Naive thymus-derived CD4-positive, alpha-beta T cell (primary cell): ENCODE data around the gene EPHB1. TPM values are rescaled to one million over a fixed set of nuclear protein-coding genes. Genes with fewer than 3 reads are reported as not detected.

Experiments used
- ATAC-seq: fragments of 150-1000 bp; cut with Tn5 transposase; 2 replicates; pipeline ENCODE4 v1.10.0; 2021; ENCODE audit warnings: mild to moderate bottlenecking, moderate library complexity
- CTCF ChIA-PET: fragments of 350-600 bp; sonication (Branson Sonifier 250); formaldehyde crosslinking; loops from one replicate; lab custom pipeline; 2021; ENCODE audit warnings: antibody characterized with exemption; lab: Charles Lee
- POLR2A ChIA-PET: fragments of 350-600 bp; sonication (Branson Sonifier 250); formaldehyde crosslinking; loops from one replicate; lab custom pipeline; 2021; ENCODE audit warnings: antibody characterized with exemption, inconsistent platforms; lab: Charles Lee
- DNase-seq, 9 donors: peaks; one replicate each; pipeline versions ENCODE4 v3.0.0 to v3.0.0-alpha.2; 2020 to 2022; ENCODE audit warnings: mixed read lengths in 1 of 9
- H3K27ac ChIP-seq: one replicate; pipeline ENCODE4 v1.7.0; 2013; ENCODE audit warnings: mild to moderate bottlenecking, low read depth, low read length, moderate library complexity
- H3K27me3 ChIP-seq, 2 donors: one replicate each; pipeline ENCODE4 v1.7.0; 2013; ENCODE audit warnings: low read length in 2 of 2, mild to moderate bottlenecking in 2 of 2, moderate library complexity in 2 of 2; ENCODE audit not compliant: control insufficient read depth in 2 of 2, insufficient read depth in 2 of 2
- H3K36me3 ChIP-seq, 3 experiments: 1 replicate in 2 of 3; 2 replicates in 1 of 3; pipeline ENCODE4 v1.7.0; 2013; ENCODE audit warnings: low read length in 3 of 3, mild to moderate bottlenecking in 3 of 3, moderate library complexity in 1 of 3; ENCODE audit not compliant: insufficient read depth in 3 of 3, control insufficient read depth in 2 of 3
- H3K4me1 ChIP-seq, 2 donors: one replicate each; pipeline ENCODE4 v1.7.0; 2013; ENCODE audit warnings: low read length in 2 of 2, mild to moderate bottlenecking in 2 of 2, moderate library complexity in 1 of 2; ENCODE audit not compliant: control insufficient read depth in 2 of 2, insufficient read depth in 2 of 2
- H3K4me3 ChIP-seq: 2 replicates; pipeline ENCODE4 v1.7.0; 2013; ENCODE audit warnings: mild to moderate bottlenecking, low read length
- H3K9me3 ChIP-seq, 3 experiments: 1 replicate in 2 of 3; 2 replicates in 1 of 3; pipeline ENCODE4 v1.7.0; 2013; ENCODE audit warnings: low read length in 3 of 3; ENCODE audit not compliant: control insufficient read depth in 2 of 3
- H3K27ac Mint-ChIP-seq, 9 donors: one replicate each; pipeline ENCODE4 v1.8.0; 2020 to 2022; ENCODE audit warnings: mixed read lengths in 9 of 9, mild to moderate bottlenecking in 8 of 9, moderate library complexity in 5 of 9, inconsistent platforms in 2 of 9
- H3K27me3 Mint-ChIP-seq, 5 donors: one replicate each; pipeline ENCODE4 v1.8.0; 2021 to 2022; ENCODE audit warnings: mixed read lengths in 5 of 5, mild to moderate bottlenecking in 1 of 5
- H3K36me3 Mint-ChIP-seq, 5 donors: one replicate each; pipeline ENCODE4 v1.8.0; 2020 to 2022; ENCODE audit warnings: mixed read lengths in 5 of 5, mild to moderate bottlenecking in 3 of 5, inconsistent platforms in 1 of 5
- H3K4me1 Mint-ChIP-seq, 7 donors: one replicate each; pipeline ENCODE4 v1.8.0; 2020 to 2022; ENCODE audit warnings: mixed read lengths in 7 of 7, mild to moderate bottlenecking in 3 of 7, inconsistent platforms in 1 of 7
- H3K4me3 Mint-ChIP-seq, 10 donors: one replicate each; pipeline ENCODE4 v1.8.0; 2020 to 2022; ENCODE audit warnings: mild to moderate bottlenecking in 10 of 10, mixed read lengths in 10 of 10, moderate library complexity in 6 of 10, inconsistent platforms in 2 of 10
- H3K9me3 Mint-ChIP-seq, 11 donors: one replicate each; pipeline ENCODE4 v1.8.0; 2020 to 2022; ENCODE audit warnings: mixed read lengths in 11 of 11, mild to moderate bottlenecking in 4 of 11, inconsistent platforms in 1 of 11, moderate library complexity in 1 of 11
- intact Hi-C, 2 donors: fragments of 100-400 bp; cut with micrococcal nuclease; formaldehyde crosslinking; loops; one replicate each; pipeline ENCODE4 v1.15.1; 2023
- polyA plus RNA-seq, 2 donors: library from polyadenylated mRNA; unstranded; fragments of 300-500 nt; fragmentation: Illumina TruSeq; gene quantifications; one replicate each; pipeline ENCODE4 v1.2.3, GENCODE V29; 2021
- total RNA-seq, 6 experiments: library from RNA in 5 of 6; stranded (reverse) in 5 of 6; gene quantifications; 1 replicate in 5 of 6; 2 replicates in 1 of 6; pipeline ENCODE4 v1.2.3 and lab custom pipeline; 2021 to 2026

Gene EPHB1
- total and polyA plus RNA-seq, 7 experiments from 2014 or later: 1.6 to 2.2 (median 1.8) TPM; not detected in 4

GRCh38 chr3:135163701-135164100, 368.6 kb downstream of the EPHB1 start:
- Mint-ChIP-seq H3K27ac (no peak overlapping the region), H3K4me1 (no peaks in the 10 kb centered on the region), H3K36me3 (no peaks in the 10 kb centered on the region), H3K27me3 (peaks cover 0 to 9% (median 0%) of the 10 kb centered on the region in 5 donors), H3K9me3 (peaks cover 0 to 6% (median 0%) of the 10 kb centered on the region in 11 donors), H3K4me3 (no peak overlapping the region)
- ATAC-seq (no peak), DNase-seq (no peak)
- ChIA-PET CTCF (no interaction called here), POLR2A (no interaction called here)
- Histone ChIP-seq H3K4me3 (no peak overlapping the region), H3K4me1 (no peaks in the 10 kb centered on the region), H3K9me3 (no peaks in the 10 kb centered on the region), H3K27ac (no peak overlapping the region), H3K27me3 (no peaks in the 10 kb centered on the region), H3K36me3 (no peaks in the 10 kb centered on the region)
- intact Hi-C loops: no loop called here

DNA sequence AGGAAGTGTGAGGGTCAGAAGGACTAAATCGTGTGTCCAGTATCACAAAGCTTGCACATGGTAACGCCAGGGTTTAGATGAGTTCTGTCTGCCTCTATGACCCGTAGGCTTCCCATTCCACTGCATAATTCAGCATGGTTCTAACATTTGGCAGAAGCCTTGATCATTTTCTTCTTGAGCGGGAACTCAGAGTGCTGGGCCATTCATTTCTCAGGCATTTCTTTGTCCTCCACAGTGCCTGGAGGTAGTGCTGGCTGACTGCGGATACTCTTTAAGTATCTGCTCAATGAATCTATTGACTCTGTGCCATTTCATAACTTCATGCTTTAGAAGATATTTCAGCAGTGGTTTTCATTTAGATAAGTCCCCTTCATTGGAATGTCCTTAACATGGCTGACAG, 370.2 kb downstream of the EPHB1 start:
- Histone ChIP-seq H3K27me3 (no peaks in the 10 kb centered on the region), H3K4me3 (no peak overlapping the region), H3K9me3 (no peaks in the 10 kb centered on the region), H3K4me1 (no peaks in the 10 kb centered on the region), H3K36me3 (no peaks in the 10 kb centered on the region), H3K27ac (no peak overlapping the region)
- ATAC-seq: no peak
- DNase-seq: no peak
- intact Hi-C loops: no loop called here
- peaks cover 0 to 3% (median 0%) of the 10 kb centered on the region in 11 donors for H3K9me3 Mint-ChIP-seq
- peaks cover 0 to 10% (median 2%) of the 10 kb centered on the region in 5 donors for H3K27me3 Mint-ChIP-seq
- H3K27ac Mint-ChIP-seq: no peak overlapping the region
- POLR2A ChIA-PET: no interaction called here
- CTCF ChIA-PET: no interaction called here
- H3K4me3 Mint-ChIP-seq: no peak overlapping the region
- no peaks in the 10 kb centered on the region for H3K4me1 Mint-ChIP-seq
- H3K36me3 Mint-ChIP-seq: no peaks in the 10 kb centered on the region

DNA sequence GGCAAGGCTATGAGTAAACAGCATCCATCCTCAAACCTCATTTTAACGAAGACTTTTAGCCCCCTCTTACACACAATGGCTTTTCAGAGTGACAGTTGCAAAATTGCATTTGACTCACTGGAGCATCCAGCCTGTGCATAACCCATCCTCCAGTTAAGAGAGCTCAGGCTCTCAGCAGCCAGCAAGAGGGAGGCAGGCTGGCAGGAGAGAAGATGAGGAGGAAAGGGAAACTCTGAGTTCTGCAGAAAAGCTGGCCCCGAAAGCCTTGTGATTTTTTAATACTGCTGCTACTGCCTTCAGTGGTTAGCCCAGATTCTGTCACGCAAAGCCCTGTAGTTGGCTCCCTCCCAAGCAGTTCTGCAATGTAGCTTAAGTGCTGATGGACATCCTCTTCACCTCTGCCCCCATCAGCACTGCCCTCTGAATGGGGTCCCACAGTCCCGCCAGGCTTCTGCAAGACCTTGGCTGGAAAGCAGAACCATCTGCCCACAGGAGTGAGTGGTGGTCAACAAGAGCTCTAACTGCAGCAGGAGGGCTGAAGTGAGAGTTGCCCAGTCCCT, 371.3 kb downstream of the EPHB1 start:
- no peaks in the 10 kb centered on the region for H3K9me3 ChIP-seq
- no peaks in the 10 kb centered on the region for H3K27me3 ChIP-seq
- H3K4me3 Mint-ChIP-seq: no peak overlapping the region
- CTCF ChIA-PET: no interaction called here
- H3K27ac Mint-ChIP-seq: no peak overlapping the region
- no peaks in the 10 kb centered on the region for H3K4me1 Mint-ChIP-seq
- H3K27me3 Mint-ChIP-seq: peaks cover 0 to 10% (median 2%) of the 10 kb centered on the region in 5 donors
- H3K36me3 Mint-ChIP-seq: no peaks in the 10 kb centered on the region
- no peak for ATAC-seq
- intact Hi-C loops: no loop called here
- H3K4me1 ChIP-seq: no peaks in the 10 kb centered on the region
- H3K36me3 ChIP-seq: no peaks in the 10 kb centered on the region
- no peak overlapping the region for H3K27ac ChIP-seq
- DNase-seq: no peak
- POLR2A ChIA-PET: no interaction called here
- H3K4me3 ChIP-seq: no peak overlapping the region
- H3K9me3 Mint-ChIP-seq: peaks cover 0 to 6% (median 0%) of the 10 kb centered on the region in 11 donors

DNA sequence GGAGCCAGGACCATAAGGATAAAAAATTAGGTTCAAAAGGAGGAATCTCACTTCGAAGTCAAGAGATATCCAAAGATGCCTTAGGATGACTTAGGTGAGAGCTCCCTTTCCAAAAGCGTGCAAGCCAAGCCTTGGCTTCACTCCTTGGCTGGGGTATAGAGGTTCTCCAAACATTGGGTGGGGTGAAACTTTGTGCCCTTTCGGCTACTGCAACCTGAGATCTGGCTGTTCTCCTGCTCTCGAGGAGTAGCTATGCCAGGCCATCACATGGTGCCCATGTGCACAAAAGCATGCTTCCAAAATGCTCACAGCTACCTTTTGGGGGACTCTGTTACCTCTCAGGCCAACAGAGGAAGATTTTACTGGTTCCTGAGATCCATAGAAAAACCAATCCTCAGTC, 373.8 kb downstream of the EPHB1 start:
- no peak overlapping the region for H3K4me3 ChIP-seq
- DNase-seq (no peak), ATAC-seq (no peak)
- no peaks in the 10 kb centered on the region for H3K36me3 Mint-ChIP-seq
- H3K27me3 ChIP-seq: no peaks in the 10 kb centered on the region
- H3K9me3 Mint-ChIP-seq: peaks cover 0 to 7% (median 0%) of the 10 kb centered on the region in 11 donors
- H3K27me3 Mint-ChIP-seq: peaks cover 0 to 6% (median 2%) of the 10 kb centered on the region in 5 donors
- no peaks in the 10 kb centered on the region for H3K4me1 Mint-ChIP-seq
- no peaks in the 10 kb centered on the region for H3K36me3 ChIP-seq
- no peak overlapping the region for H3K27ac Mint-ChIP-seq
- ChIA-PET POLR2A (no interaction called here), CTCF (no interaction called here)
- no peaks in the 10 kb centered on the region for H3K4me1 ChIP-seq
- intact Hi-C loops: no loop called here
- H3K4me3 Mint-ChIP-seq: no peak overlapping the region
- H3K9me3 ChIP-seq: no peaks in the 10 kb centered on the region
- H3K27ac ChIP-seq: no peak overlapping the region

GRCh38 chr3:135169651-135170050, 374.6 kb downstream of the EPHB1 start:
- Mint-ChIP-seq H3K4me1 (no peaks in the 10 kb centered on the region), H3K27me3 (peaks cover 0 to 6% (median 2%) of the 10 kb centered on the region in 5 donors), H3K9me3 (peaks cover 0 to 13% (median 0%) of the 10 kb centered on the region in 11 donors), H3K36me3 (no peaks in the 10 kb centered on the region), H3K4me3 (no peak overlapping the region), H3K27ac (no peak overlapping the region)
- ChIA-PET CTCF (no interaction called here), POLR2A (no interaction called here)
- Histone ChIP-seq H3K27ac (no peak overlapping the region), H3K4me1 (no peaks in the 10 kb centered on the region), H3K9me3 (no peaks in the 10 kb centered on the region), H3K4me3 (no peak overlapping the region), H3K27me3 (no peaks in the 10 kb centered on the region), H3K36me3 (no peaks in the 10 kb centered on the region)
- ATAC-seq (no peak), DNase-seq (no peak)
- intact Hi-C loops: no loop called here

DNA sequence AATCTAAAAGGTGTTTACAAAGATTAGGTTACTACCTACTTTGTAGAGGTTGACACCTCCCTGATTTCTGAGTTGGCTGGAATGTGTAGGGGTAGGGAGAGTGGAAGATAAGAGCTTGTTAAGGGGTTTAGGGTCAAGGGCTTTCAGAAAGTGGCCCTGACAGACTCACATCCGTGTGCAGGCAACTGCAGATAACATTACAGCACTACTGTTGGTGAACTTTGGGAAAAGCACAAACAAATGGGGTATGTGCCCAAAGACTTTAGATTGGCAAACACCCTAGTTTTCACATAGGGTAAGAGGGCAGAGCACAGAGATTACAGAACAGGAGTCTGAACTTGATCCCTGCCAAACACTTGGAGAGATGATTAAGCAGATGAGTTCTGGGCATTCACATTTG, 375.7 kb downstream of the EPHB1 start:
- ATAC-seq (no peak), DNase-seq (no peak)
- ChIA-PET POLR2A (no interaction called here), CTCF (no interaction called here)
- no peaks in the 10 kb centered on the region for H3K4me1 ChIP-seq
- no peaks in the 10 kb centered on the region for H3K36me3 Mint-ChIP-seq
- H3K27ac ChIP-seq: no peak overlapping the region
- no peak overlapping the region for H3K27ac Mint-ChIP-seq
- no peak overlapping the region for H3K4me3 Mint-ChIP-seq
- no peaks in the 10 kb centered on the region for H3K9me3 ChIP-seq
- H3K27me3 Mint-ChIP-seq: peaks cover 0 to 6% (median 2%) of the 10 kb centered on the region in 5 donors
- H3K36me3 ChIP-seq: no peaks in the 10 kb centered on the region
- no peaks in the 10 kb centered on the region for H3K27me3 ChIP-seq
- intact Hi-C loops: no loop called here
- no peaks in the 10 kb centered on the region for H3K4me1 Mint-ChIP-seq
- H3K9me3 Mint-ChIP-seq: peaks cover 0 to 13% (median 0%) of the 10 kb centered on the region in 11 donors
- H3K4me3 ChIP-seq: no peak overlapping the region

GRCh38 chr3:135172191-135172869, 377.3 kb downstream of the EPHB1 start:
- ATAC-seq: no peak
- DNase-seq: no peak
- no peaks in the 10 kb centered on the region for H3K9me3 ChIP-seq
- no peak overlapping the region for H3K27ac ChIP-seq
- intact Hi-C loops: no loop called here
- Mint-ChIP-seq H3K27me3 (peaks cover 0 to 6% (median 2%) of the 10 kb centered on the region in 5 donors), H3K4me3 (no peak overlapping the region), H3K9me3 (peaks cover 0 to 13% (median 0%) of the 10 kb centered on the region in 11 donors), H3K27ac (no peak overlapping the region), H3K4me1 (no peaks in the 10 kb centered on the region), H3K36me3 (no peaks in the 10 kb centered on the region)
- no peaks in the 10 kb centered on the region for H3K27me3 ChIP-seq
- H3K4me3 ChIP-seq: no peak overlapping the region
- H3K36me3 ChIP-seq: no peaks in the 10 kb centered on the region
- no peaks in the 10 kb centered on the region for H3K4me1 ChIP-seq
- CTCF ChIA-PET: no interaction called here
- POLR2A ChIA-PET: no interaction called here
